Activated T-cell treated with anti-CD3 and anti-CD28 coated beads for 24 hours (primary cell): Measurements from ENCODE around the gene DOCK4.

Experiments used
- DNase-seq: peaks from one replicate; pipeline ENCODE4 v3.0.0-alpha.2; 2020; ENCODE audit warnings: low read depth

The DOCK4 gene

GRCh38 chr7:112161253-112162141 is 44.7 kb downstream of the DOCK4 start:
- DNase-seq = no peak

DNA sequence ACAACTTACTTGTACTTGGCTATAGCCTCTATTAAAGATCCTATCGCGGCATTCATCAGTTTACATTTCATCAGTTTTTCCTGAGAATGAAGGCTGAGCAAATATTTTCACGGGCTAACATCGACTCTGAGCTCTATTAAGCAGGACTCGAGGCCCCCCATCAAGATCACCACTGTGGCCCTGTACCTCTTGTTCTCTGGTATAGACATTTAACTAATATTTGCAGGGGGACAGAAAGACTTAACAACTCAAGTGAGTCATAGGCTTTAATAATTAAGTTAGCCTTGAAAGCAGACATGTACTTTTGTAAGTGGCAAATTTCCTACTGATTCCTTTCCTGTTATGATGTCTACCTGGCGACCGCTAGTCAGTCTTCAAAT is 45.4 kb downstream of the DOCK4 start:
- DNase-seq = no peak

GRCh38 chr7:112160130-112160770 is 45.9 kb downstream of the DOCK4 start:
- no peak for DNase-seq

GRCh38 chr7:112159351-112159750 is 46.8 kb downstream of the DOCK4 start:
- no peak for DNase-seq

DNA sequence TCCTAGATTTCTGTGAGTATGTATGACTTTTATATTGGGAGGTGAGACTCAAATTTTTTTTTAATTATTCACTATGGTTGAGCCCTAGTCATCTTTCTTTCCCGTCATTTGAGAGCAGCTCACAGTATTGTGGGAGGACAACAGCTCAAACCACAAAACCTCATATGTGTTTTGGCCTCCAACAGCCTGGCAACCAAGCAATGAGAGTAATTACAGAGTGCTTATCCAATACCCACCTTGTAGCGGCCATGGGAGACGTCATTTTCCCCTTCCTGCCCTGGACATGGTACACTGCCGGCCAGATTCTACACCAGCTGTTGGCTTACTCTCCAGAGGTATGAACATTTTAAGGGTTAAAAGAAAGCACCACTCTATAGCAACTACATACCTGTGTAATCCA is 49.1 kb downstream of the DOCK4 start:
- DNase-seq = no peak

- DNase-seq = no peak
These were observed 49.8 kb downstream of the DOCK4 start for GRCh38 chr7:112156412-112156811.

DNA sequence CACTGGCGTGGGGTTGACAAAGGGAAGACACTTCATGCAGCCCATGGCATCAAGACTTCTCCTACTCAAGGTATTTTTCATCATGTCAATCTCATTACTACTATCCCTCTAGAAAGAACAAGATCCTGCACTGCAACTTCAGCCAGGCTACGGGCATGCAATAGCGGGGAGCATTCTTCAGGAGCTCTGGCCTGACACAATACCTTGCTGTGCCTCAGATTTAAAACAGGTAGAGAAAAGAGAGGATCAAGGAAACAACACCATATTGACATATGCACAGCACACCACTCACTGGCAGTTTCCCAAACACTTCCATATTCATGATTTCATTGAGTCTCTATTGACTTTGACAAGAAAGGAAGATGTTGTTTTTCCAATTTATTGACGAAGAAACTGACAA is 51.5 kb downstream of the DOCK4 start:
- no peak for DNase-seq

DNA sequence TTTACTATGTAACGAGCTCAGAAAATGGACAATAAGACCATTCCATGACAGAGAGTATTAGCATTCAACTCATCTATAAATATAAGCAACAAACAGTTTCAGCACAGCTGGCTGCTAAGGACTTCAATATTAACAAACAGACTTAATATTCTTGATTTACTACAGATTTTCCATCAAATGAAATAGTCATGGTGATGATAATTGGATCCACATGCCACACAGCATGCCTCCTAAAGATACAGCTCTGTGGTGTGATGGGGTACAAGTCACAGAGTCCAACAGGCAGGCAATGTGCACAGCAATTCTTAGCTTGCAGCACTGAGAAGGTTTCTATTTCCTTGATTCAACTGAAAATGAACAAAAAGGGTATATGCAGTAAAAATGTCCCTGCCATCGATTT is 54.0 kb downstream of the DOCK4 start:
- DNase-seq = no peak

- no peak for DNase-seq
These were observed 55.2 kb downstream of the DOCK4 start for GRCh38 chr7:112150823-112151641.

DNA sequence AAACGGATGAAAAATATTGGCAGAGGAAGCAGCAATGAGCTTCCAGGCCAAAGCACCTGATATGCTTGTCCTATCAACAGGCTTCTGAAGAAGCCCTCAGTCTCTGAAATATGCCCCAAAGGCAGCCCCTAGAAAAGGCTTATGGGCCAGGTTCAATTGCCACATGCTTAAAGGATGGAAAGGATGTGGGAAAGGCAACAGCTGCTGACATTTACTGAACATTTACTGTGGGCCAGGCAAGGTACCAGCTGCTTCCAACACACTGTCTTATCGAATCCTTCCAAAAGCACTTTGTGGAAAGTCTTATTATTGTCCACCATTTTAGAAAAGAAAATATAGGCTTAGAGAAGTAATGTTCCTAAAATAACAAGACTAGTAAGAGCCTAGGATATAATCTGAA is 56.5 kb downstream of the DOCK4 start:
- no peak for DNase-seq

DNA sequence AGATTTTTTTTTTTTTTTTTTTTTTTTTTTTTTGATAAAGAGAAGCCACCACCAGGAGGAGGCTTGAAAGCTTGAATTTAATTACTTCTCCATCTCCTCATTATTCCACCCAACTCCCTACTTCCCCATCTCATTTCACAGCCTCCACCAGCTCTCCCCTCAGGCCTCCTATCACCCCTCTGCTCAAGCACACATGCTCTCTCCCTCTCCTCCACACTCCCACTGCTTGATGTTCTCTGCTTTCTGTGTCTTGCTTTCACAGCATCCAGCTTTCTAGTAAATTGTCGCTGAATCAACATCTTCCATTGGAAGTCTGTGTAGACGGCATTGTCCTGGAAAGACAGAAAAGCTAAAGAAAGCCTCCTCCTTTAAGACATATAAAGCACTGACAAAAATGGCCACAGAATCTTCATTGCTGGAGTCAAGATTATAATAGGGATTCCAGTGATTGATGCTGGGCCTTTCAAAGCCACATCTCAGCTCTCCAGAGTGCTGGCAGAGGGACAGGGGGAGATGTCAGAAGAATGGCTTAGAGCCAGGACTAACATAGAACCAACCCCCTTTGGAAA is 58.3 kb downstream of the DOCK4 start:
- no peak for DNase-seq

DNA sequence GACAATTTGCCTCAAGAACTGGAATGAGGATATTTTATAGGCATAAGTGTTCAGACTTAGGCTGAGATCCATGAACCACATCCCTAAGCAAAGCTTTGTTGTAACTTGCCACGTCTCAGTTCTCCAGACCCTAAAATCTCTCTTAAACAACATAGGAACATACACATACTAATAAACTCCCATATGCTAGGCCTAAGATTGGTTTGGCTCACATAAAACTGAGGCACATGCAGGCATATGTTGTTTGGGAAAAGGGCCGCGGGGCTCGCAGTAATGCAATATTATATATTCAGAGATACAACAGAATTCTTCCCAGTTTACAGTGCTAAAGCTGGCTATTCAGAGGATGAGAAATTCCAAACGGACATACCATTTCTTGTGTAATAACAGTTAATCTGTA is 61.0 kb downstream of the DOCK4 start:
- DNase-seq = no peak

DNA sequence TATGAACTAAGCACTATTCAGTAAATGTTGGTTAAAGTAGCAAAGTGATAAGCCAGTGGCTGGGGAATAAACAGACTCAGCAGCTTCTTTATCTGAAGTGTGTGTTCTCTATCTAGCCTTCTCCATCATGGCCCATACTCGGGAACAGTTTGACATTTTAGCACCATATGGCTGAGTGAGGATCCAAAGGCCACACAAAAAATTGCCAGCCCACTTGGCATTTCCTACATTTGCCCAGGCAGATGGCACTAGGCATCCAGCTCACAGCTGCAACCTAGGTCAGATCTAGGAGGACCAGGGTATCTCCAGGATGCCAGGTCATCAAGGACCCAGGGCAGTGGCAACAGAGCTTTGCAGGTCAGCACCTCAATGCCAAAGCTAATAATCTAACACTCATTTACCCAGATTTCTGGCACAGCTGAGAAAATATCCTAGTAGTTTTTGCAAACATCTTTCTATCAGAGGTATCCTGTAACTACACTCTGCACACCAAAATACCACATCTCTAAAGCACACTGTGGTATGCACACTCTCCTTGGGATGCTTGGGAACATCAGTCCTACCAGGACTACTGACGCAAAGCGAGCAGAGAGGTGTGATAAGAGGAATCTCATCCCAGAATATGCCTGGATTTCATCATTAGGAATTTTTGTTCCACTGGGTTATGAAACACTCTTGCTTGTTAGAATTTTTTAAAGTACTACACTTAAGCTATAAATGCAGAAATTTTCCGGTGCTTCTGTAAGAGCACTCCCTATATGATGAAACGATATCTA is 61.7 kb downstream of the DOCK4 start:
- DNase-seq = no peak

GRCh38 chr7:112143582-112143981 is 62.6 kb downstream of the DOCK4 start:
- DNase-seq = no peak

- DNase-seq = no peak
These were observed 63.1 kb downstream of the DOCK4 start for GRCh38 chr7:112143136-112143535.

DNA sequence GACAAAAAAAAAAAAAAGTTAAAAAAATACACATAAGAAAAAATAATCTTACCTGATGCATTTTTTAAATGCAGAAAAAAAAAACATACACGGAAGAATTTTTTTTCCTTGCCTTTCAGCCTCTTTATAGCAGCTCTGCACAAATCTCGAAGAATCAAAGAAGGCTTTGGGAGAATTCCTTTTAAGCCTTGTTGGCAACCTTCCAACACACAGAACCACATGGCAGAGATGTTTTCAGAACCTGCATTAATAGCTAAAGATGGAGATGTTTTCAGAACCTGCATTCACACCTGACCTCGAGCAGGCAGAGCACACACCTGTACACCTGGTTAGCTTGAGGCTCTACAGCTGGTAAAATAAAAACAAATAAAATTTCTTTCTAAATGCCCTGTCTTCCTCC is 65.6 kb downstream of the DOCK4 start:
- no peak for DNase-seq

GRCh38 chr7:112138938-112139337 is 67.3 kb downstream of the DOCK4 start:
- no peak for DNase-seq

DNA sequence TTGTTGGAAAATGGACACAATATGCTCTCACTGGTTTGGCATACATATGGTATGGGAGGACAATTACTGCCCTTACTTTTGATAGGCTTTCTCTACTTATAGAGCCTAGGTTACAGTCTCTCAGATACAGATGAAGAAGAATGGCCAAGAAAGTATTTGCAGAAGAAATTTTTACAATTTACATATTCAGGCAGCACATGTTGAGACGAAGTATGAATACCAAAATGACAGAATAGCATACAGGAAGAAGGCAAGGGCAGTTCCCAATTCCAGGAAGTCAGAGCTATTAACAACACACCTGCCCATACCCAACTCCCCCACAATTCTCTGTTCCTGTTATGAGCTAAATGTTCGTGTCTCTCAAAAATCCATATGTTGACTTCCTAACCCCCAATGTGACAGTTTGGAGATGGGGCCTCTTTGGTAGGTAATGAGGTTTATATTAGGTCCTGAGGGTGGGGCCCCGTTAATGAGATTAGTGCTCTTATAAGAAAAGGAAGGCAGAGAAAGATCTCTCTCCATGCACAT is 67.8 kb downstream of the DOCK4 start:
- DNase-seq = no peak

DNA sequence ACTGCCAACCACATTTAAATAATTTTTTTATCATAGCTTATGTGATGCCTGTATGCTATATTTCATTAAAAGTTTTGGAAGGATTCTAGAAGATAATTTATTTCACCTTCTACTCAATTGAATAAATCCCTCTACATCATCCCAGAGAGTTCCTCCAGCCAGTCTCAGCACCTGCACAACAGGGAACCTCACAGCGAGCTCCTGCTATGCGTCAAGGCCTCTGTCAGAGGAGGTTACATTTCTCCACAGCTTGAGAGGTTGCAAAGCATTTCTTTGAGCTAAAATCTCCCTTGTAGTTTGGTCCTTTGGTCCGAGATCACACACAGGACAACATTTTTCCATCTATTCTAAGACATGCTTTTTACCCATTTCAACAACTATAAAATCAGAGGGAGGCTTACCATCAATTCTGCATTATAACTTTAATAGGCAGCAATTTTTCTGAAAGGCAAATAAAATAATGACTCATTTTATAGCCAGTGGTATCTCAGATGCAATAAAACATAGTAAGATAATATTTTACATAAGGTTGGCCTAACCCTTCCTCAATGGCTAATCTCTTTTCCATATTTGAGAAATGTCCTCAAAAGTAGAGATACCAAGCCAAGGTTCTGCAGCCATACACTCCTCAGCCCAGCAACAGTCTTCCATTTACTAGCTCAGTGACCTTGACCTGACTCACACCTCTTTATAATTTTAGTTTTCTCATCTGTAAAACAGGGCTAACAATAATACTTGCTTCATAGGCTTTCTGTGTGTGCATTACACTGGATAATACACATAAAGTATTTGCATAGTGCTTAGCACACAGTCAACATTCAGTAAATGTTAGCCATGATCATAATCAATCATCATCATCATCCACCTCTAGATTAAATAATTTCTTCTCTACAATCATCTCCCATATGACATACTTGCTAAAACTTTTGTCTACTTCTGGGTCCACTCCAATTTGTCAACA is 68.8 kb downstream of the DOCK4 start:
- no peak for DNase-seq
